H1 (cell line): ENCODE results near the gene CWC25. TPM values are rescaled to one million over a fixed set of nuclear protein-coding genes. Genes with fewer than 3 reads are reported as not detected.

Experiments
- CTCF ChIA-PET: fragments of 300-600 bp; sonication (Branson Sonifier 250); formaldehyde crosslinking; loops from one replicate; lab custom pipeline; 2021; ENCODE audit not compliant: partially characterized antibody; lab: Charles Lee
- POLR2A ChIA-PET: fragments of 300-600 bp; sonication (Branson Sonifier 250); formaldehyde crosslinking; loops from one replicate; lab custom pipeline; 2021; ENCODE audit warnings: inconsistent platforms; ENCODE audit not compliant: partially characterized antibody; lab: Charles Lee
- DNase-seq, 2 experiments: peaks; one replicate each; pipeline versions ENCODE4 v3.0.0 to v3.0.0-alpha.2; 2010 to 2022; ENCODE audit warnings: low spot score in 2 of 2, low read depth in 1 of 2, mixed read lengths in 1 of 2
- FAIRE-seq: peaks from 2 replicates; lab custom pipeline; 2011; peaks lifted over from hg19 to GRCh38; lab: Jason Lieb, UNC
- H2AFZ ChIP-seq: 2 replicates; pipeline ENCODE4 v1.8.1; 2012; ENCODE audit warnings: low read length, inconsistent platforms
- H2AK5ac ChIP-seq: 2 replicates; pipeline ENCODE4 v1.6.1; 2013; ENCODE audit warnings: low read depth, low read length
- H2BK120ac ChIP-seq: replicated peaks from 2 replicates; pipeline ENCODE3; 2013; ENCODE audit warnings: low read depth, low read length, inconsistent platforms
- H2BK12ac ChIP-seq: 2 replicates; pipeline ENCODE4 v1.6.1; 2013; ENCODE audit warnings: low read depth, low read length
- H2BK15ac ChIP-seq: 2 replicates; pipeline ENCODE4 v1.6.1; 2013; ENCODE audit warnings: low read length
- H2BK20ac ChIP-seq: 2 replicates; pipeline ENCODE4 v1.6.1; 2013; ENCODE audit warnings: low read length
- H2BK5ac ChIP-seq: 2 replicates; pipeline ENCODE4 v1.6.1; 2013; ENCODE audit warnings: low read depth, low read length
- H3K14ac ChIP-seq: 2 replicates; pipeline ENCODE4 v1.6.1; 2013; ENCODE audit warnings: inconsistent platforms; ENCODE audit not compliant: insufficient read length
- H3K18ac ChIP-seq: 2 replicates; pipeline ENCODE4 v1.6.1; 2013; ENCODE audit warnings: low read length; ENCODE audit errors: extremely low read depth
- H3K23ac ChIP-seq: 2 replicates; pipeline ENCODE4 v1.6.1; 2013; ENCODE audit warnings: inconsistent platforms; ENCODE audit not compliant: insufficient read length
- H3K23me2 ChIP-seq: 2 replicates; pipeline ENCODE4 v1.6.1; 2013; ENCODE audit warnings: low read depth, low read length
- H3K27ac ChIP-seq: 2 replicates; pipeline ENCODE4 v1.6.1; 2011; ENCODE audit warnings: low read depth, low read length, inconsistent platforms
- H3K27me3 ChIP-seq, 4 experiments: replicated peaks in 1 of 4; 1 replicate in 1 of 4; 2 replicates in 3 of 4; pipeline versions ENCODE4 v1.6.1 to v1.8.1; 2011 to 2013; ENCODE audit warnings: low read length in 3 of 4, mild to moderate bottlenecking in 3 of 4, inconsistent platforms in 2 of 4, mixed read lengths in 2 of 4, moderate library complexity in 1 of 4; ENCODE audit not compliant: control insufficient read depth in 3 of 4, insufficient read depth in 3 of 4; ENCODE audit errors: extremely low read depth in 1 of 4
- H3K36me3 ChIP-seq, 4 experiments: 2 replicates each; pipeline versions ENCODE4 v1.6.1 to v1.8.1; 2011 to 2013; ENCODE audit warnings: mild to moderate bottlenecking in 4 of 4, low read length in 3 of 4, moderate library complexity in 2 of 4, control low read depth in 1 of 4, inconsistent platforms in 1 of 4; ENCODE audit not compliant: insufficient read depth in 4 of 4, control insufficient read depth in 2 of 4
- H3K4ac ChIP-seq: replicated peaks from 2 replicates; pipeline ENCODE3; 2013; ENCODE audit warnings: low read length, low read depth, mixed read lengths, inconsistent platforms; ENCODE audit not compliant: insufficient read length
- H3K4me1 ChIP-seq, 4 experiments: replicated peaks in 1 of 4; 1 replicate in 1 of 4; 2 replicates in 3 of 4; pipeline versions ENCODE4 v1.6.1 to v1.8.1; 2011 to 2013; ENCODE audit warnings: low read length in 3 of 4, inconsistent platforms in 2 of 4, mixed read lengths in 1 of 4; ENCODE audit not compliant: insufficient read depth in 4 of 4, control insufficient read depth in 3 of 4
- H3K4me2 ChIP-seq, 2 experiments: 2 replicates each; pipeline versions ENCODE4 v1.6.1 to v1.8.1; 2011 to 2013; ENCODE audit warnings: low read depth in 2 of 2, low read length in 2 of 2, control low read depth in 1 of 2, inconsistent platforms in 1 of 2, mild to moderate bottlenecking in 1 of 2; ENCODE audit not compliant: insufficient read depth in 1 of 2
- H3K4me3 ChIP-seq, 4 experiments: fragments of 200-600, 300-600 bp in 1 of 4; sonication (generic), shearing (Covaris generic), sonication (Bioruptor Twin) in 1 of 4; 2 replicates each; pipeline versions ENCODE4 v1.5.1 to v1.8.1; 2011 to 2016; ENCODE audit warnings: low read length in 4 of 4, low read depth in 3 of 4, control low read depth in 2 of 4, inconsistent platforms in 2 of 4, mild to moderate bottlenecking in 2 of 4, mixed read lengths in 1 of 4, moderate library complexity in 1 of 4; ENCODE audit not compliant: insufficient read depth in 2 of 4; ENCODE audit errors: extremely low read depth in 1 of 4
- H3K56ac ChIP-seq: replicated peaks from 2 replicates; pipeline ENCODE3; 2013; ENCODE audit warnings: low read depth, mild to moderate bottlenecking, mixed read lengths, low read length, inconsistent platforms; ENCODE audit not compliant: insufficient read length
- H3K79me1 ChIP-seq: 2 replicates; pipeline ENCODE4 v1.6.1; 2013; ENCODE audit warnings: low read depth, low read length, control low read depth
- H3K79me2 ChIP-seq, 2 experiments: 2 replicates each; pipeline versions ENCODE4 v1.6.1 to v1.8.1; 2012 to 2013; ENCODE audit warnings: low read length in 2 of 2, mild to moderate bottlenecking in 2 of 2, inconsistent platforms in 1 of 2; ENCODE audit not compliant: insufficient read depth in 2 of 2, control insufficient read depth in 1 of 2
- H3K9ac ChIP-seq, 4 experiments: replicated peaks in 1 of 4; 1 replicate in 1 of 4; 2 replicates in 3 of 4; pipeline versions ENCODE4 v1.6.1 to v1.8.1; 2011 to 2013; ENCODE audit warnings: low read depth in 3 of 4, low read length in 3 of 4, control low read depth in 2 of 4, mild to moderate bottlenecking in 2 of 4, moderate library complexity in 2 of 4, inconsistent platforms in 1 of 4; ENCODE audit errors: extremely low read depth in 1 of 4
- H3K9me3 ChIP-seq, 2 experiments: 2 replicates each; pipeline versions ENCODE4 v1.6.1 to v1.8.1; 2012 to 2013; ENCODE audit warnings: mild to moderate bottlenecking in 2 of 2, moderate library complexity in 2 of 2, control low read depth in 1 of 2, inconsistent platforms in 1 of 2, low read depth in 1 of 2, low read length in 1 of 2, mixed read lengths in 1 of 2; ENCODE audit not compliant: insufficient read depth in 2 of 2
- H4K20me1 ChIP-seq, 2 experiments: replicated peaks in 1 of 2; 2 replicates each; pipeline versions ENCODE3 to v1.8.1; 2011 to 2013; ENCODE audit warnings: inconsistent platforms in 2 of 2, low read length in 2 of 2, mild to moderate bottlenecking in 1 of 2; ENCODE audit not compliant: insufficient read depth in 2 of 2, control insufficient read depth in 1 of 2
- H4K5ac ChIP-seq: 2 replicates; pipeline ENCODE4 v1.6.1; 2013; ENCODE audit warnings: low read length, low read depth, mixed read lengths, inconsistent platforms; ENCODE audit not compliant: insufficient read length
- H4K8ac ChIP-seq: 2 replicates; pipeline ENCODE4 v1.8.0; 2013; ENCODE audit warnings: mild to moderate bottlenecking, moderate library complexity, low read length, inconsistent platforms; ENCODE audit not compliant: insufficient read depth; ENCODE audit errors: extremely low read depth
- H4K91ac ChIP-seq: replicated peaks from 2 replicates; pipeline ENCODE3; 2013; ENCODE audit warnings: low read length, mixed read lengths, inconsistent platforms; ENCODE audit not compliant: insufficient read length
- BRCA1 ChIP-seq: IDR thresholded peaks from 2 replicates; pipeline ENCODE4 v1.6.1; 2012; ENCODE audit warnings: low read depth, low read length, improper control_type of control experiment
- CBX5 ChIP-seq: fragments of 300-800, 300-1000 bp; sonication (generic); IDR thresholded peaks from 2 replicates; pipeline ENCODE4 v1.7.1; 2016; ENCODE audit warnings: antibody characterized with exemption, low read length, low read depth
- CBX8 ChIP-seq: fragments of 300-800, 300-1000 bp; sonication (generic); IDR thresholded peaks from 2 replicates; pipeline ENCODE4 v1.7.1; 2016; ENCODE audit warnings: low read depth, low read length, borderline replicate concordance
- GTF2F1 ChIP-seq: IDR thresholded peaks from 2 replicates; pipeline ENCODE4 v1.6.1; 2012; ENCODE audit warnings: low read depth, low read length, improper control_type of control experiment, borderline replicate concordance
- KDM1A ChIP-seq: fragments of 200-600, 300-600 bp; sonication (generic); IDR thresholded peaks from 2 replicates; pipeline ENCODE4 v1.7.1; 2016; ENCODE audit warnings: mild to moderate bottlenecking, low read length, borderline replicate concordance
- MAFK ChIP-seq: IDR thresholded peaks from 2 replicates; pipeline ENCODE4 v1.6.1; 2012; ENCODE audit warnings: low read depth, mild to moderate bottlenecking, improper control_type of control experiment, low read length
- POU5F1 ChIP-seq: IDR thresholded peaks from 2 replicates; pipeline ENCODE4 v1.6.1; 2011; ENCODE audit warnings: low read depth, mild to moderate bottlenecking, low read length, moderate library complexity
- RAD21 ChIP-seq, 2 experiments: IDR thresholded peaks in 1 of 2; conservative IDR thresholded peaks in 1 of 2; 2 replicates each; pipeline ENCODE4 v1.6.1; 2011; ENCODE audit warnings: low read depth in 2 of 2, low read length in 2 of 2, improper control_type of control experiment in 1 of 2, inconsistent platforms in 1 of 2, mild to moderate bottlenecking in 1 of 2, moderate library complexity in 1 of 2
- RBBP5 ChIP-seq: IDR thresholded peaks from 2 replicates; pipeline ENCODE4 v1.7.1; 2012; ENCODE audit warnings: low read depth, mild to moderate bottlenecking, inconsistent platforms, low read length, moderate library complexity, borderline replicate concordance
- RXRA ChIP-seq: IDR thresholded peaks from 2 replicates; pipeline ENCODE4 v1.6.1; 2011; ENCODE audit warnings: low read depth, mild to moderate bottlenecking, low read length, moderate library complexity; ENCODE audit not compliant: insufficient read depth
- SIN3A ChIP-seq, 2 experiments: IDR thresholded peaks in 1 of 2; conservative IDR thresholded peaks in 1 of 2; 2 replicates each; pipeline ENCODE4 v1.6.1; 2011 to 2012; ENCODE audit warnings: low read length in 2 of 2, improper control_type of control experiment in 1 of 2, low read depth in 1 of 2, mild to moderate bottlenecking in 1 of 2
- SP1 ChIP-seq: IDR thresholded peaks from 2 replicates; pipeline ENCODE4 v1.6.1; 2011; ENCODE audit warnings: low read depth, low read length
- SP2 ChIP-seq: IDR thresholded peaks from 2 replicates; pipeline ENCODE4 v1.6.1; 2012; ENCODE audit warnings: mild to moderate bottlenecking, low read length, inconsistent platforms
- polyA plus RNA-seq, 7 experiments: library from polyadenylated mRNA; depleted of rRNA in 3 of 7; stranded (reverse) in 5 of 7; unstranded in 2 of 7; fragments of >200 nt in 5 of 7; fragments of 200-250 nt in 2 of 7; gene quantifications; 1 replicate in 5 of 7; 2 replicates in 1 of 7; 4 replicates in 1 of 7; pipeline versions ENCODE4 v1.2.1 to v1.2.3, GENCODE V29; 2011 to 2013; ENCODE audit warnings: missing spikeins in 2 of 7, mixed read lengths in 2 of 7
- total RNA-seq: library from RNA; stranded (reverse); fragmentation: NEBNext Ultra II Directional; extraction: Animal tissue kit (Norgen Biotek cat#: 25700); gene quantifications from 2 replicates; pipeline ENCODE4 v1.2.1, GENCODE V29; 2021
- TF ChIP-seq, protein P1 (sequence below): IDR thresholded peaks from 2 replicates; pipeline ENCODE4 v1.6.1; 2011; ENCODE audit warnings: low read length, improper control_type of control experiment

CWC25 gene
- total and polyA plus RNA-seq, 2 of the 8 experiments (the other 6 are each of a cell fraction or from before 2014, with no cell fraction given) = 11.1 to 13.1 TPM

DNA sequence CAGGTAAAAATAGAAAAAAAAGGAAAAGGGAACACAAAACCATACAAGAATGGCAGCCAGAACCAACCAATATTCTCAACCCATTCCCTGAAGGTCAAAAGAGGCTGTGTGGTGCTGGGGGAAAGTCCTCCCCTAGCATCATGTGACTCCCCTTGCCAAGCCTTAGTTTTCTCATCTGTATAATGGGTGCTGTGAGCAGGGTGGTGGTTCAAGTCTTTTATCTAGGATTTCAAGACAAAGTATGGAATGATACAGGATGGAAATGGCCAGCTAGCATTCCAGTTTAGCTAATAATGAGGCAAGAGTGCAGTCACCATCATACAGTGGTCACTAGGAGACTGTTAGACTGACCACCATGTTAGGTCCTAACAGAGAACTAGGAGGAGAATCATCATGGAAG, 51.9 kb downstream of the CWC25 start:
- Histone ChIP-seq H3K18ac (no peak overlapping the region), H3K4me1 (no peaks in the 10 kb centered on the region), H3K4me3 (no peak overlapping the region), H2BK120ac (no peak overlapping the region), H3K9me3 (no peaks in the 10 kb centered on the region), H2BK5ac (no peak overlapping the region), H3K79me2 (no peaks in the 10 kb centered on the region), H3K4me2 (no peak overlapping the region), H3K56ac (no peak overlapping the region), H2AK5ac (no peak overlapping the region), H4K20me1 (peaks cover 0 to 5% of the 10 kb centered on the region in 2 experiments), H3K27ac (no peak overlapping the region), H3K4ac (no peak overlapping the region), H3K27me3 (no peaks in the 10 kb centered on the region), H2BK20ac (no peak overlapping the region), H3K23ac (no peak overlapping the region), H3K79me1 (no peaks in the 10 kb centered on the region), H3K9ac (no peak overlapping the region), H4K5ac (no peak overlapping the region), H4K91ac (no peak overlapping the region), H2AFZ (no peak overlapping the region), H2BK15ac (no peak overlapping the region), H3K36me3 (peaks cover 19 to 65% (median 50%) of the 10 kb centered on the region in 4 experiments), H4K8ac (no peak overlapping the region), H3K14ac (no peak overlapping the region), H2BK12ac (no peak overlapping the region), H3K23me2 (no peaks in the 10 kb centered on the region)
- FAIRE-seq (no peak), DNase-seq (no peak)
- ChIA-PET CTCF (interaction anchor here (1.1 kb wide), 1 partner anchor 15 kb away, joined by 3 read pairs; no protein-coding TSS in a partner anchor), POLR2A (interaction anchor here (0.8 to 2.1 kb wide), 3 partner anchors 9 to 19 kb away, joined by 4 to 7 read pairs (median 6); no protein-coding TSS in a partner anchor)
- TF ChIP-seq CBX8 (no peak), BRCA1 (no peak), SP2 (no peak), RAD21 (IDR thresholded peaks at IDR 0.05 in 1 of 2, conservative IDR thresholded peaks at IDR 0.05 in 1 of 2; ENCODE audit: low read depth in 2 of 2, low read length in 2 of 2) (no peak), POU5F1 (no peak), RBBP5 (no peak), SIN3A (conservative IDR thresholded peaks at IDR 0.05 in 1 of 2, IDR thresholded peaks at IDR 0.05 in 1 of 2; ENCODE audit: low read depth in 1 of 2, low read length in 2 of 2) (no peak), SP1 (no peak), MAFK (no peak), KDM1A (no peak), CBX5 (no peak), GTF2F1 (no peak), RXRA (no peak)
- TF ChIP-seq, protein P1, sequence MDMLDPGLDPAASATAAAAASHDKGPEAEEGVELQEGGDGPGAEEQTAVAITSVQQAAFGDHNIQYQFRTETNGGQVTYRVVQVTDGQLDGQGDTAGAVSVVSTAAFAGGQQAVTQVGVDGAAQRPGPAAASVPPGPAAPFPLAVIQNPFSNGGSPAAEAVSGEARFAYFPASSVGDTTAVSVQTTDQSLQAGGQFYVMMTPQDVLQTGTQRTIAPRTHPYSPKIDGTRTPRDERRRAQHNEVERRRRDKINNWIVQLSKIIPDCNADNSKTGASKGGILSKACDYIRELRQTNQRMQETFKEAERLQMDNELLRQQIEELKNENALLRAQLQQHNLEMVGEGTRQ = no peak
